OCI-LY7 (cell line): ENCODE results near the gene TRIB2. TPM values are rescaled to one million over a fixed set of nuclear protein-coding genes. Genes with fewer than 3 reads are reported as not detected.

Experiments used
- BruUV-seq: library from RNA; stranded (reverse); fragments of 400-500 nt; replicated peaks from 2 replicates; lab custom pipeline; 2021; lab: Mats Ljungman, UMichigan
- CTCF ChIA-PET: fragments of 300-600 bp; sonication (Branson Sonifier 250); formaldehyde crosslinking; loops from one replicate; lab custom pipeline; 2022; ENCODE audit warnings: antibody characterized with exemption; ENCODE audit not compliant: unreplicated experiment; lab: Charles Lee
- POLR2A ChIA-PET: fragments of 300-600 bp; sonication (Branson Sonifier 250); formaldehyde crosslinking; loops from one replicate; lab custom pipeline; 2022; ENCODE audit warnings: antibody characterized with exemption; lab: Charles Lee
- DNase-seq: peaks from one replicate; pipeline ENCODE4 v3.0.0-alpha.2; 2015; ENCODE audit warnings: low spot score
- H2AFZ ChIP-seq: fragments of 200-600 bp; sonication (generic), shearing (Covaris generic); 2 replicates; pipeline ENCODE4 v1.6.1; 2014; ENCODE audit warnings: mild to moderate bottlenecking, antibody characterized with exemption, low read length, moderate library complexity
- H3K27ac ChIP-seq: fragments of 200-600 bp; sonication (generic); 2 replicates; pipeline ENCODE4 v1.5.1; 2014; ENCODE audit warnings: mixed run types, low read depth, mild to moderate bottlenecking, moderate library complexity, low read length, inconsistent platforms; ENCODE audit not compliant: poor library complexity, severe bottlenecking
- H3K36me3 ChIP-seq: fragments of 200-600 bp; sonication (generic); 2 replicates; pipeline ENCODE4 v1.6.1; 2014; ENCODE audit warnings: mild to moderate bottlenecking, antibody characterized with exemption, low read length, moderate library complexity, mixed read lengths; ENCODE audit not compliant: insufficient read depth
- H3K4me1 ChIP-seq: fragments of 200-600 bp; sonication (generic); 2 replicates; pipeline ENCODE4 v1.5.1; 2014; ENCODE audit warnings: mild to moderate bottlenecking, low read length; ENCODE audit not compliant: insufficient read depth, poor library complexity, severe bottlenecking
- H3K4me2 ChIP-seq: fragments of 200-600 bp; sonication (generic); 2 replicates; pipeline ENCODE4 v1.6.1; 2014; ENCODE audit warnings: mild to moderate bottlenecking, low read length
- H3K4me3 ChIP-seq: fragments of 200-600 bp; sonication (generic); 2 replicates; pipeline ENCODE4 v1.5.1; 2014; ENCODE audit warnings: mild to moderate bottlenecking, low read depth, low read length; ENCODE audit not compliant: poor library complexity, severe bottlenecking
- H3K79me2 ChIP-seq: fragments of 200-600 bp; sonication (generic); 2 replicates; pipeline ENCODE4 v1.6.1; 2016; ENCODE audit warnings: low read depth, mild to moderate bottlenecking, low read length, moderate library complexity, mixed read lengths; ENCODE audit not compliant: insufficient read depth
- H3K9me2 ChIP-seq: fragments of 200-600 bp; sonication (generic); 2 replicates; pipeline ENCODE4 v1.6.1; 2016; ENCODE audit warnings: mild to moderate bottlenecking, low read length, mixed read lengths; ENCODE audit not compliant: insufficient read depth
- H3K9me3 ChIP-seq: fragments of 200-600 bp; sonication (generic); 2 replicates; pipeline ENCODE4 v1.6.1; 2014; ENCODE audit warnings: mild to moderate bottlenecking, mixed run types, low read length, mixed read lengths
- H4K20me1 ChIP-seq: fragments of 200-600 bp; sonication (generic); 2 replicates; pipeline ENCODE4 v1.6.1; 2014; ENCODE audit warnings: mild to moderate bottlenecking, antibody characterized with exemption, low read length, moderate library complexity, mixed read lengths; ENCODE audit not compliant: insufficient read depth
- CTCF ChIP-seq: fragments of 200-600 bp; sonication (generic); conservative IDR thresholded peaks from 2 replicates; pipeline ENCODE4 v1.5.1; 2014; ENCODE audit warnings: mild to moderate bottlenecking, antibody characterized with exemption, low read length, moderate library complexity, mixed read lengths
- EZH2phosphoT487 ChIP-seq: fragments of 200-600 bp; sonication (generic); IDR thresholded peaks from 2 replicates; pipeline ENCODE4 v1.6.1; 2018; ENCODE audit warnings: low read depth, borderline replicate concordance, mild to moderate bottlenecking, mixed run types, antibody characterized with exemption, low read length, moderate library complexity, mixed read lengths
- intact Hi-C: fragments of 100-400 bp; cut with micrococcal nuclease; formaldehyde crosslinking; loops from one replicate; pipeline ENCODE4 v1.10.0; 2022; ENCODE audit not compliant: unreplicated experiment
- total RNA-seq, 2 experiments: library from RNA; depleted of rRNA in 1 of 2; stranded (reverse); fragments of >200 nt in 1 of 2; shearing (Covaris generic) in 1 of 2; gene quantifications; 2 replicates each; pipeline ENCODE4 v1.2.3, GENCODE V29; 2014 to 2022

The TRIB2 gene
- total RNA-seq, 2 experiments from 2014 or later, result 18.8 to 26.0 TPM

GRCh38 chr2:12711339-12711738, 5.4 kb upstream of the TRIB2 start:
- Histone ChIP-seq H3K36me3 (no peaks in the 10 kb centered on the region), H3K4me1 (peaks cover 4% of the 10 kb centered on the region), H3K9me3 (no peaks in the 10 kb centered on the region), H4K20me1 (no peaks in the 10 kb centered on the region), H3K27ac (no peak overlapping the region), H2AFZ (no peak overlapping the region), H3K79me2 (no peaks in the 10 kb centered on the region), H3K4me2 (no peak overlapping the region), H3K9me2 (no peaks in the 10 kb centered on the region), H3K4me3 (no peak overlapping the region)
- ChIA-PET CTCF (no interaction called here), POLR2A (interaction anchor here (0.7 to 1.8 kb wide), 5 partner anchors 10 to 880 kb away, joined by 3 to 7 read pairs (median 4); no protein-coding TSS in a partner anchor)
- TF ChIP-seq EZH2phosphoT487 (no peak), CTCF (no peak)
- intact Hi-C loops, result no loop called here
- no peak for DNase-seq
- no TSS peak for BruUV-seq

- intact Hi-C loops, result no loop called here
- H3K79me2 ChIP-seq, result no peaks in the 10 kb centered on the region
- no TSS peak for BruUV-seq
- no peaks in the 10 kb centered on the region for H3K9me2 ChIP-seq
- H3K27ac ChIP-seq, result no peak overlapping the region
- ChIA-PET POLR2A (interaction anchor here (0.6 kb wide), 2 partner anchors 31 to 702 kb away, joined by 3 read pairs; no protein-coding TSS in a partner anchor), CTCF (no interaction called here)
- H4K20me1 ChIP-seq, result no peaks in the 10 kb centered on the region
- no peak overlapping the region for H2AFZ ChIP-seq
- peaks cover 4% of the 10 kb centered on the region for H3K4me1 ChIP-seq
- no peaks in the 10 kb centered on the region for H3K36me3 ChIP-seq
- no peak for DNase-seq
- H3K4me2 ChIP-seq, result no peak overlapping the region
- H3K9me3 ChIP-seq, result no peaks in the 10 kb centered on the region
- no peak overlapping the region for H3K4me3 ChIP-seq
- TF ChIP-seq EZH2phosphoT487 (no peak), CTCF (no peak)
Observed at GRCh38 chr2:12712881-12713280, 3.9 kb upstream of the TRIB2 start.

- Histone ChIP-seq H3K4me2 (no peak overlapping the region), H2AFZ (no peak overlapping the region)
- TF ChIP-seq CTCF, result no peak
- TF ChIP-seq EZH2phosphoT487, result no peak
Observed at GRCh38 chr2:12714391-12715221, 2.1 kb upstream of the TRIB2 start.

More at GRCh38 chr2:12714391-12715221, 2.1 kb upstream of the TRIB2 start:
- ChIA-PET POLR2A (no interaction called here), CTCF (interaction anchor here (3.2 kb wide), 1 partner anchor 14 kb away, joined by 17 read pairs; no protein-coding TSS in a partner anchor)
- no TSS peak for BruUV-seq
- H3K4me1 ChIP-seq, result peaks cover 20% of the 10 kb centered on the region
- H3K9me2 ChIP-seq, result no peaks in the 10 kb centered on the region
- H3K79me2 ChIP-seq, result no peaks in the 10 kb centered on the region
- H4K20me1 ChIP-seq, result no peaks in the 10 kb centered on the region
- intact Hi-C loops, result loop anchor here (5.0 kb wide), 5 partner anchors 97 to 967 kb away; partner anchors contain the start of gene LPIN1
- no peak overlapping the region for H3K4me3 ChIP-seq
- H3K36me3 ChIP-seq, result no peaks in the 10 kb centered on the region
- no peak overlapping the region for H3K27ac ChIP-seq
- no peaks in the 10 kb centered on the region for H3K9me3 ChIP-seq
- DNase-seq, result no peak
